Panc1 (cell line): ENCODE results near the gene IMPG2.

ENCODE experiments used
- POLR2AphosphoS5 ChIP-seq: IDR thresholded peaks from 2 replicates; pipeline ENCODE4 v1.6.1; 2012; ENCODE audit warnings: mild to moderate bottlenecking, low read depth, low read length, moderate library complexity
- SIN3A ChIP-seq: IDR thresholded peaks from 2 replicates; pipeline ENCODE4 v1.6.1; 2012; ENCODE audit warnings: low read depth, mild to moderate bottlenecking, low read length, moderate library complexity, borderline replicate concordance; ENCODE audit not compliant: insufficient read depth
- TF ChIP-seq, protein P1 (sequence below): fragments of 450-650 bp; IDR thresholded peaks from 2 replicates; pipeline ENCODE4 v1.5.1; 2017; ENCODE audit warnings: mild to moderate bottlenecking

DNA sequence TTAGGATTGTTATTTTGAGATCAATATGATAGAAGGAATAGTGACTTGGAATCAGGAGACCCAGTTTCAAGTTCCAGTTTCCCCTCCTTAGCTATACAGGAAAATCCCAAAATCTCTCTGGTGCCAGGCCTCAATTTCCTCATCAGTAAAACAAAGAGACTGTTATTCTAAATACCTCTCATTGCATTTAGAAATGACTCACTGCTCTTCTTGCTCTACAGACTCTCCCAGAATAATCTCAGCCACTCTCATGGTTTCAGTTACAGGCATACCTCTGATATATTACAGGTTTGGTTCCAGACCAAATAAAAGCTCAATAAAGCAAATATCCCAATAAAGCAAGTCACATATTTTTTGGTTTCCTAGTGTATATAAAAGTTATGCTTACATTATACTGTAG, 28.3 kb downstream of the IMPG2 start:
- TF ChIP-seq, protein P1, sequence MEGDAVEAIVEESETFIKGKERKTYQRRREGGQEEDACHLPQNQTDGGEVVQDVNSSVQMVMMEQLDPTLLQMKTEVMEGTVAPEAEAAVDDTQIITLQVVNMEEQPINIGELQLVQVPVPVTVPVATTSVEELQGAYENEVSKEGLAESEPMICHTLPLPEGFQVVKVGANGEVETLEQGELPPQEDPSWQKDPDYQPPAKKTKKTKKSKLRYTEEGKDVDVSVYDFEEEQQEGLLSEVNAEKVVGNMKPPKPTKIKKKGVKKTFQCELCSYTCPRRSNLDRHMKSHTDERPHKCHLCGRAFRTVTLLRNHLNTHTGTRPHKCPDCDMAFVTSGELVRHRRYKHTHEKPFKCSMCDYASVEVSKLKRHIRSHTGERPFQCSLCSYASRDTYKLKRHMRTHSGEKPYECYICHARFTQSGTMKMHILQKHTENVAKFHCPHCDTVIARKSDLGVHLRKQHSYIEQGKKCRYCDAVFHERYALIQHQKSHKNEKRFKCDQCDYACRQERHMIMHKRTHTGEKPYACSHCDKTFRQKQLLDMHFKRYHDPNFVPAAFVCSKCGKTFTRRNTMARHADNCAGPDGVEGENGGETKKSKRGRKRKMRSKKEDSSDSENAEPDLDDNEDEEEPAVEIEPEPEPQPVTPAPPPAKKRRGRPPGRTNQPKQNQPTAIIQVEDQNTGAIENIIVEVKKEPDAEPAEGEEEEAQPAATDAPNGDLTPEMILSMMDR: no peak
- TF ChIP-seq POLR2AphosphoS5: no peak
- no peak for TF ChIP-seq SIN3A
